ENCODE results near the gene KCNA3. TPM values are rescaled to one million over a fixed set of nuclear protein-coding genes. Genes with fewer than 3 reads are reported as not detected.
"Not testable (repeated sequence)": the region's sequence is repeated elsewhere in the genome, so short reads cannot be mapped to it uniquely, and the experiment has no call there.

KCNA3 gene
- total and polyA plus RNA-seq, 9 of the 15 experiments (the other 6 are each of a cell fraction or from before 2014, with no cell fraction given): not detected

- peak; percentile 64 for TF ChIP-seq ZNF146 (CRISPR knock-in tag; IDR thresholded peaks at IDR 0.05; ENCODE audit: unreplicated experiment)
- BruUV-seq (replicated peaks); H3K4me1 ChIP-seq (replicated peaks in 1 of 2; ENCODE audit: control insufficient read depth in 2 of 2, insufficient read depth in 2 of 2, low read length in 2 of 2); H3K9ac ChIP-seq (ENCODE audit: insufficient read depth in 1 of 2, low read depth in 2 of 2, low read length in 2 of 2); in situ Hi-C loops (cut with MboI); FAIRE-seq; POLR2A ChIA-PET; ATAC-seq; H3K9me1 ChIP-seq (ENCODE audit: control insufficient read depth, insufficient read depth, low read length); CTCF ChIA-PET (ENCODE audit: low intra/inter-chr PET ratio); H3K9me3 ChIP-seq (replicated peaks; ENCODE audit: control insufficient read depth, insufficient read depth, low read depth, low read length); H3K4me3 ChIP-seq; DNase-seq (ENCODE audit: extremely low read depth in 1 of 4, low spot score in 3 of 4); H3K27me3 ChIP-seq (ENCODE audit: control insufficient read depth in 2 of 2, insufficient read depth in 2 of 2, low read length in 2 of 2); H4K20me1 ChIP-seq (replicated peaks; ENCODE audit: control insufficient read depth, insufficient read depth, low read length); H3K27ac ChIP-seq (ENCODE audit: extremely low read depth, low read depth, low read length); H3K79me2 ChIP-seq (ENCODE audit: control insufficient read depth, insufficient read depth, low read length); intact Hi-C loops (cut with micrococcal nuclease); H2AFZ ChIP-seq (ENCODE audit: low read depth, low read length); H3K4me2 ChIP-seq (ENCODE audit: insufficient read depth, low read length); H3K36me3 ChIP-seq (ENCODE audit: control insufficient read depth, insufficient read depth, low read length): not testable (repeated sequence)
- WGBS (ENCODE audit: insufficient coverage, low coverage, missing lambda C conversion rate): 1% methylated on average over 3 of the region's 3 CpGs
Observed at GRCh38 chr1:110659559-110659958, 15.2 kb downstream of the KCNA3 start.

DNA sequence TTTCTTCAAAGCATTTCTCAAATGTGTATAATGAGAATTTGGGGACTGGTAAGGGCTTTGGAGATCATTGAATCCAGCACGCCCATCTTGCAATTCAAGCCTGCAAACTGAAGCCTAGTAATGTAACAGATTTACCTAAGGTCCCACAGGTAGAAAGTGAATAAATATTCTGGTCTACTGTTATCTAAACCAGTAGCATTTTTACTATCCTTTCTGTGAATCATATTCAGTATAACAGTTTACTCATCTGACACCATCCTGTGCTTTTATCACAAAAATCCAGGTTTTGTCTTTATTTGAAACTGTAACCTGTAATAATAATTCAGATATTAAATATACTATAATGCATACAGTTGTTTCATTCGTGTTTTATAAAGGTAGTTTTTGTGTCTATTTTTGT, 17.4 kb downstream of the KCNA3 start:
- TF ChIP-seq MCM3 (IDR thresholded peaks at IDR 0.05): no peak
- TF ChIP-seq CREM (IDR thresholded peaks at IDR 0.05; ENCODE audit: low read depth): no peak
- no peak for TF ChIP-seq SMARCA4 (IDR thresholded peaks at IDR 0.05)
- TF ChIP-seq AFF1 (IDR thresholded peaks at IDR 0.05; ENCODE audit: low read depth in 1 of 2, partially characterized antibody in 2 of 2): no peak
- no peaks in the 10 kb centered on the region for H4K20me1 ChIP-seq (replicated peaks; ENCODE audit: control insufficient read depth, insufficient read depth, low read length)
- no peak overlapping the region for H3K9ac ChIP-seq (ENCODE audit: insufficient read depth in 1 of 2, low read depth in 2 of 2, low read length in 2 of 2)
- no peak overlapping the region for H3K4me3 ChIP-seq
- ChIA-PET CTCF (ENCODE audit: low intra/inter-chr PET ratio) (no interaction called here), POLR2A (interaction anchor here (1.0 kb wide), 1 partner anchor 19 kb away, joined by 3 read pairs; no protein-coding TSS in a partner anchor)
- BruUV-seq (replicated peaks): no TSS peak
- H3K27ac ChIP-seq (ENCODE audit: extremely low read depth, low read depth, low read length): no peak overlapping the region
- in situ Hi-C loops (cut with MboI) (no loop called here), intact Hi-C loops (cut with micrococcal nuclease) (no loop called here)
- H3K4me1 ChIP-seq (replicated peaks in 1 of 2; ENCODE audit: control insufficient read depth in 2 of 2, insufficient read depth in 2 of 2, low read length in 2 of 2): no peaks in the 10 kb centered on the region
- no peak for DNase-seq (ENCODE audit: extremely low read depth in 1 of 4, low spot score in 3 of 4)
- no peaks in the 10 kb centered on the region for H3K79me2 ChIP-seq (ENCODE audit: control insufficient read depth, insufficient read depth, low read length)
- no peak overlapping the region for H2AFZ ChIP-seq (ENCODE audit: low read depth, low read length)
- H3K36me3 ChIP-seq (ENCODE audit: control insufficient read depth, insufficient read depth, low read length): no peaks in the 10 kb centered on the region
- H3K9me3 ChIP-seq (replicated peaks; ENCODE audit: control insufficient read depth, insufficient read depth, low read depth, low read length): no peaks in the 10 kb centered on the region
- no peaks in the 10 kb centered on the region for H3K27me3 ChIP-seq (ENCODE audit: control insufficient read depth in 2 of 2, insufficient read depth in 2 of 2, low read length in 2 of 2)
- ATAC-seq: no peak
- H3K9me1 ChIP-seq (ENCODE audit: control insufficient read depth, insufficient read depth, low read length): no peaks in the 10 kb centered on the region
- 0% methylated on average over 2 of the region's 2 CpGs for WGBS (ENCODE audit: insufficient coverage, low coverage, missing lambda C conversion rate)
- FAIRE-seq: no peak
- no peak overlapping the region for H3K4me2 ChIP-seq (ENCODE audit: insufficient read depth, low read length)
